Measurements from ENCODE around the gene PSD2. TPM values are rescaled to one million over a fixed set of nuclear protein-coding genes. Genes with fewer than 3 reads are reported as not detected.

The PSD2 gene
- total RNA-seq, 2 experiments from 2014 or later, result not detected

DNA sequence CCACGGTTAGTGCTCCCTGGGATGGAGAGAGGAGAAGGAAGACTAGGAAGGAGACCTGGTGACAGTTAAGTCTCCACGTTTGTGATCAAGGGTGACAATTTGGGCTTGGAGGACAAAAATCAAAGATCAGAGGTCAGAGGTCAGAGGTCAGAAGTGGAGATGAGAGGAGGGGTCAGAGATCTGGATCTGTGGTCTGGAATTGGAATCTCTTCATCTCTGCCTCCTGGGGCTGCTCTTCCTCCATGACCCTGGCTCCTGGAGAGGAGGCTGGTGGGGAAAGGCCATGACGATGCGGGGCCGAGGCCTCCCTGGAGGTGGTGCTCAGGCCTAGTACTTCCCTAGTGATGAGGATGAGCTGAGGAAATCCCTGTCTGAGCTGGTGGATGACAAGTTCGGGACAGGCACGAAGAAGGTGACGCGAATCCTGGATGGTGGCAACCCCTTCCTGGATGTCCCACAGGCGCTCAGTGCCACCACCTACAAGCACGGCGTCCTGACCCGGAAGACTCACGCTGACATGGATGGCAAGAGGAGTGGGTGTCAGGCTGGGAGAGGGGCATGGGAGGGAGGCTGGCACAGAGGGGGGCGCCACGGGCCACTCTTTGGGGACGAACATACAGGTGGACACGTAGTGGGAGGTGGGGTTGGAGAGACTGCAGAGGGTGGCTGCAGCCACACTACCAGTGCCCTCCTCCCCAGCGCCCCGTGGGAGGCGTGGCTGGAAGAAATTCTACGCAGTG lies 41.0 kb downstream of the PSD2 start:
- POLR2A ChIA-PET, result no interaction called here
- H3K4me1 Mint-ChIP-seq (ENCODE audit: low read depth), result no peaks in the 10 kb centered on the region
- H3K9me3 Mint-ChIP-seq, result no peaks in the 10 kb centered on the region
- intact Hi-C loops (cut with micrococcal nuclease), result no loop called here
- no peaks in the 10 kb centered on the region for H3K36me3 Mint-ChIP-seq
- no peak overlapping the region for H3K27ac Mint-ChIP-seq
- no peak overlapping the region for H3K4me3 Mint-ChIP-seq
- DNase-seq, result no peak
- CTCF ChIA-PET, result interaction anchor here (1.9 kb wide), 1 partner anchor 132 kb away, joined by 5 read pairs; no protein-coding TSS in a partner anchor
- H3K27me3 Mint-ChIP-seq, result peaks cover 15% of the 10 kb centered on the region

DNA sequence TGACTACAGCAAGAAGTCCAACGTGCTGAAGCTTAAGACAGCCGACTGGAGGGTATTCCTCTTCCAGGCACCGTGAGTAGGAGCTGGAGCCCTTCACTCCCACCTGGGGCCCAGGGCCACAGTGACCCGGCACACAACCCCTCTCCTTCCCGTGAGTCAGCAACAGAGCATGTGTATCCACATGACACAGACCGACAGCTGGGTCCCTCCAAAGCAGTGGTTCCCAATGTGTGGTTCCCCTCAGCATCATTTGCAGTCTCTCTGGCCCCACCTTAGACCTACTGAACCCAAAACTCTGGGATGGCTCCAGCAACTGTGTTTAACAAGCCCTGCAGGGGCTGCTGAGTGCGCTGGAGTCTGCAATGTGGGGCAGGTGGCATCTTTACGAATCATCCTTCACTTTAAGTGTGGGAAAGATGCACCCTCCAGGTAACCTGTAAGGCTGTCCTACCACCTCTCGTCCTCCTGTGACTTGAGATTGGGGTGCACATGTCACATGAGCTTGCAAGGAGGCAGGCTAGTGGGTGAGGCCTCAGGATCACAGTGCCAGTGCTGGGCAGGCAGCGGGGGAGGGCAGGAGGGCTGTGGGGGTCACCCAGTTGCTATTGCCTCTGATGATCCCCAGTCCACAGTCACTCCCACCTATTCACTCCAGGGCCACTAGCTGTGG lies 42.2 kb downstream of the PSD2 start:
- ChIA-PET POLR2A (no interaction called here), CTCF (interaction anchor here (1.3 to 1.9 kb wide), 2 partner anchors 51 to 131 kb away, joined by 4 to 5 read pairs; no protein-coding TSS in a partner anchor)
- DNase-seq, result no peak
- H3K4me3 Mint-ChIP-seq, result no peak overlapping the region
- peaks cover 17% of the 10 kb centered on the region for H3K27me3 Mint-ChIP-seq
- no peaks in the 10 kb centered on the region for H3K9me3 Mint-ChIP-seq
- no peaks in the 10 kb centered on the region for H3K4me1 Mint-ChIP-seq (ENCODE audit: low read depth)
- no peak overlapping the region for H3K27ac Mint-ChIP-seq
- intact Hi-C loops (cut with micrococcal nuclease), result no loop called here
- no peaks in the 10 kb centered on the region for H3K36me3 Mint-ChIP-seq

DNA sequence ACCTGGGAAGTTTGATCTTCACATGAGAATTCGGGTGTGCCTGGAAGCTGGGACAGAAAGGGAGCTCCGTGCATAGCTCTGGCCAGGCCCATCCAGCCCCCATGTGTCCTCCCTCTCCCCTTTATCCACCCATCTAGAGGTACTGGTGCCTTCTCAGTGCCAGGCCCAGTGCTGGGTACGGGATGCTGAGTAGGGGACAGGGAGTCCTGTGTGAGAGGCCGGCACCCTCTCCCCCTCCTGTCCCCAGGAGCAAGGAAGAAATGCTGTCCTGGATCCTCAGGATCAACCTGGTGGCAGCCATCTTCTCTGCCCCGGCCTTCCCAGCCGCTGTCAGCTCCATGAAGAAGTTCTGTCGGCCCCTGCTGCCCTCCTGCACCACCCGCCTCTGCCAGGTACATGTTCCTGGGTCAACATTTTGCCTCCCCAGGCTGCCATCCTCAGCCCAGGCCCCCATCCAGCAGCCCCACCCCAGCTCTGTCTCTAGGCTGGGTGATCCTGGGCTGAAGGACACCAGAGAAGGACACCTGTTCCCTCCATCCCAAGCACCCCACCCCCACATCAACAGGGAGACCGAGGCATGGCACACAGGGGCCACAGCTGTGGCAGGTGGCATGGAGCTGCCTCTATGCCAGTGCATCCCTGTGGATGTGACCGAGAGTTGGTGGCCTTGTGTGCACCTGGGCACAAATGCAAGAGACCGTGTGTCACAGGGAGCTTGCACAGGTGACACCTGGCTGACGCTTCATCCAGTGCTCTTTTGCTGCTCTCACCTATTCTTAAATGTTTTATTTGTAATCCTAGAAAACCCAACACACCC lies 43.0 kb downstream of the PSD2 start:
- Mint-ChIP-seq H3K36me3 (no peaks in the 10 kb centered on the region), H3K4me3 (no peak overlapping the region), H3K27ac (no peak overlapping the region), H3K9me3 (no peaks in the 10 kb centered on the region), H3K4me1 (ENCODE audit: low read depth) (no peaks in the 10 kb centered on the region), H3K27me3 (peaks cover 19% of the 10 kb centered on the region)
- DNase-seq, result no peak
- intact Hi-C loops (cut with micrococcal nuclease), result no loop called here
- CTCF ChIA-PET, result interaction anchor here (1.3 to 1.9 kb wide), 4 partner anchors 51 to 130 kb away, joined by 4 to 6 read pairs (median 4); no protein-coding TSS in a partner anchor
- POLR2A ChIA-PET, result no interaction called here

DNA sequence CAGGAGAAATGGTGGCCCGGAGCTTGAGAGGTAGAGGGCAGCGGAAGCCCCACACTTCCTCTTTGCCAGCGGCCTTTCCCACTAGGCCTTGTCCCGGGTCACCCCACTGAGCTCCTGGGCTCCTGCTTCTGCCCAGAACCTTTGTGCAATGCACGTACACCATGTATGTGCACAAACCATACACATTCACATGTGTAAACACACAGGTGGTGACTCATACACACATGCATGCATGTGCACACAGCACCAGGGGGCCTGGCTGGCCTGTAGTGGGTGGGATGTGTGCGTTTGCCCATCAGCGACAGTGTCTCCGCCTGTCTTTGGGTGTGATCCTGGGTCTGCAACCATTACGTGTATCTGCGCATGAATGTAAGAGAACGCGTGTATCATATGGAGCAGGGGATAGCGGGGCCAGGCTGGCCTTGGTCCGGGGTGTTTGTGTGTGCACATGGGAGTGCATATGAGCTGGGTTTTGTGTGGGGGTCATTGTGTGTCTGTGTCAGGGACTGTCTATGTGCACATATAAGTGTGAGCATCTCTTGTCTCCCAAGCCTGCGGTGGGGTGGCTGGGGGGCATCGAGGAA lies 43.7 kb downstream of the PSD2 start:
- Mint-ChIP-seq H3K9me3 (no peaks in the 10 kb centered on the region), H3K4me1 (ENCODE audit: low read depth) (no peaks in the 10 kb centered on the region), H3K27ac (no peak overlapping the region), H3K36me3 (no peaks in the 10 kb centered on the region), H3K4me3 (no peak overlapping the region), H3K27me3 (peaks cover 18% of the 10 kb centered on the region)
- ChIA-PET CTCF (interaction anchor here (0.7 to 1.8 kb wide), 3 partner anchors 9 to 74 kb away, joined by 3 to 6 read pairs (median 4); no protein-coding TSS in a partner anchor), POLR2A (no interaction called here)
- no peak for DNase-seq
- intact Hi-C loops (cut with micrococcal nuclease), result no loop called here

DNA sequence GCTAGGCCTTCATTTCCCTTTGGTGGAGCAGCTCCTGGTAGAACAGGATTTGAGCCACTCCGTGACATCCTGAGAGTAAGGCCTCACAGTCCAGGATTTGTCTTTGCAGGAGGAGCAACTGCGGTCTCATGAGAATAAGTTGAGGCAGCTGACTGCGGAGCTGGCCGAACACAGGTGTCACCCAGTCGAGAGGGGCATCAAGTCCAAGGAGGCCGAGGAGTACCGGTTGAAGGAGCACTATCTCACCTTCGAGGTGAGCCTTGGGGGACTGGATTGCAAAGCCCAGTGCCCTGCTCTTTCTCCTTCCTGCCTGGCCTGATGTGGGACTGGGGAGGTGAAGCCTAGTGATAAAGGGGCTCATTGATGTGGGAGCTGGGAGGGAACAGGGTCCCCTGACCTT lies 44.3 kb downstream of the PSD2 start:
- H3K4me1 Mint-ChIP-seq (ENCODE audit: low read depth), result no peaks in the 10 kb centered on the region
- no peak overlapping the region for H3K27ac Mint-ChIP-seq
- ChIA-PET CTCF (interaction anchor here (0.7 to 1.8 kb wide), 3 partner anchors 9 to 75 kb away, joined by 3 to 6 read pairs (median 4); no protein-coding TSS in a partner anchor), POLR2A (interaction anchor here (0.7 kb wide), 1 partner anchor 64 kb away, joined by 4 read pairs; no protein-coding TSS in a partner anchor)
- H3K9me3 Mint-ChIP-seq, result no peaks in the 10 kb centered on the region
- intact Hi-C loops (cut with micrococcal nuclease), result loop anchor here (10.0 kb wide), 1 partner anchor 315 kb away; no protein-coding TSS in a partner anchor
- H3K36me3 Mint-ChIP-seq, result no peaks in the 10 kb centered on the region
- H3K4me3 Mint-ChIP-seq, result no peak overlapping the region
- no peak for DNase-seq
- peaks cover 21% of the 10 kb centered on the region for H3K27me3 Mint-ChIP-seq

DNA sequence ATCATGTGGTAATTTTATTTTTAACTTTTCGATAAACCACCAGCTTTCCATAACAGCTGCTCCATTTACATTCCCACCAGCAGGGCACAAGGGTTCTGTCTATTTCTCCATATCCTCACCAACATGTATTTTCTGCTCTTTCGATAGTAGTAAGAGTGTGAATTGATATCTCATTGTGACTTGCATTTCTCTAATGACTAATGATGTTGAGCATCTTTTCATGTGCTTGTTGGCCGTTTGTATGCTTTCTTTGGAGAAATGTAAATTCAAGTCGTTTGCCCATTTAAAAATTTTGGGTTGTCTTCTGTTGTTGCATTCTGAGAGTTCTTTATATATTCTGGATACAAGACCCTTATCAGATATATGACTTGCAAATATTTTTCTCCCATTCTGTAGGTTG lies 45.9 kb downstream of the PSD2 start:
- no peak for DNase-seq
- Mint-ChIP-seq H3K27ac (no peak overlapping the region), H3K9me3 (no peaks in the 10 kb centered on the region), H3K4me3 (no peak overlapping the region), H3K36me3 (no peaks in the 10 kb centered on the region), H3K4me1 (ENCODE audit: low read depth) (no peaks in the 10 kb centered on the region), H3K27me3 (peaks cover 20% of the 10 kb centered on the region)
- intact Hi-C loops (cut with micrococcal nuclease), result loop anchor here (10.0 kb wide), 1 partner anchor 313 kb away; no protein-coding TSS in a partner anchor
- ChIA-PET CTCF (interaction anchor here (3.4 to 4.9 kb wide), 2 partner anchors 54 to 127 kb away, joined by 18 to 68 read pairs; no protein-coding TSS in a partner anchor), POLR2A (no interaction called here)

DNA sequence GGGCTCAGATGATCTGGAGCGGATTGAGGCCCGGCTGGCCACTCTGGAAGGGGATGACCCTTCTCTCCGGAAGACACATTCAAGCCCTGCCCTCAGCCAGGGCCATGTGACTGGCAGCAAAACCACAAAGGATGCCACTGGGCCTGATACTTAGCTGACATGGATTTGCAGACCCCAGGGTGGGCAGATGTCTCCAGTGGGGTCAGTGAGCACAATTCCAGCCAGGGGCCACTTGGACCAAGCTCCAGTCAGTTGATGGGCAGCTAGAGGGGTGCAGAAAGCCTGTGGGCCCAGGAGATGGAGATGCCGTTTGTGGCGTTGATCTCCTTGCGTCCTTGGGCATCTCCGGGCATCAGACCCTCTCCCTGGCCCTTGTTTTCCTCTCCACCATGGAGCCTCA lies 46.7 kb downstream of the PSD2 start:
- Mint-ChIP-seq H3K27ac (no peak overlapping the region), H3K4me1 (ENCODE audit: low read depth) (peaks cover 3% of the 10 kb centered on the region), H3K4me3 (no peak overlapping the region), H3K27me3 (peaks cover 20% of the 10 kb centered on the region), H3K9me3 (no peaks in the 10 kb centered on the region), H3K36me3 (no peaks in the 10 kb centered on the region)
- no peak for DNase-seq
- intact Hi-C loops (cut with micrococcal nuclease), result loop anchor here (10.0 kb wide), 1 partner anchor 312 kb away; no protein-coding TSS in a partner anchor
- CTCF ChIA-PET, result interaction anchor here (1.0 to 4.9 kb wide), 3 partner anchors 21 to 126 kb away, joined by 4 to 68 read pairs (median 18); no protein-coding TSS in a partner anchor
- POLR2A ChIA-PET, result no interaction called here

DNA sequence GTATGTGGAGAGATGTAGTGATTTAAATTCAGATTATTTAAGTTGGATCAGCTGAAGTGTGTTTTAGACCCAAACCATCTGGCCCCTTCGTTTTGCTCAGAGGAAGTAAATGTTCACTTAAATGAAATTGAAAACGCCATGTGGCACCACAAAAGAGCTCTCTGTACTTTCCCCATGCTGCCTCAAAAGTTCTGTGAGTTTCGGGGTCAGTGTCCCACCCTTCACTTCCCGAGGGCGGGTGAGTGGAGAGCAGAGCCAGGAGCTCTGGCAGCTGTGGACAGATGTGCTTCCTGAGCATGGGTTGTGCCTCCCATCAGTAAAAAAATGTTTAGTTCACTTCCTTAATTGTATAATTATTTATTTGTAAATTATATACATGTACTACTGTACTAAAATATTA lies 48.4 kb downstream of the PSD2 start:
- Mint-ChIP-seq H3K4me1 (ENCODE audit: low read depth) (peaks cover 8% of the 10 kb centered on the region), H3K4me3 (no peak overlapping the region), H3K27me3 (peaks cover 22% of the 10 kb centered on the region), H3K36me3 (no peaks in the 10 kb centered on the region), H3K27ac (no peak overlapping the region), H3K9me3 (no peaks in the 10 kb centered on the region)
- ChIA-PET CTCF (interaction anchor here (0.9 to 4.9 kb wide), 6 partner anchors 46 to 127 kb away, joined by 3 to 68 read pairs (median 6); no protein-coding TSS in a partner anchor), POLR2A (no interaction called here)
- no peak for DNase-seq
- intact Hi-C loops (cut with micrococcal nuclease), result loop anchor here (1.0 to 10.0 kb wide), 2 partner anchors 57 to 311 kb away; no protein-coding TSS in a partner anchor

DNA sequence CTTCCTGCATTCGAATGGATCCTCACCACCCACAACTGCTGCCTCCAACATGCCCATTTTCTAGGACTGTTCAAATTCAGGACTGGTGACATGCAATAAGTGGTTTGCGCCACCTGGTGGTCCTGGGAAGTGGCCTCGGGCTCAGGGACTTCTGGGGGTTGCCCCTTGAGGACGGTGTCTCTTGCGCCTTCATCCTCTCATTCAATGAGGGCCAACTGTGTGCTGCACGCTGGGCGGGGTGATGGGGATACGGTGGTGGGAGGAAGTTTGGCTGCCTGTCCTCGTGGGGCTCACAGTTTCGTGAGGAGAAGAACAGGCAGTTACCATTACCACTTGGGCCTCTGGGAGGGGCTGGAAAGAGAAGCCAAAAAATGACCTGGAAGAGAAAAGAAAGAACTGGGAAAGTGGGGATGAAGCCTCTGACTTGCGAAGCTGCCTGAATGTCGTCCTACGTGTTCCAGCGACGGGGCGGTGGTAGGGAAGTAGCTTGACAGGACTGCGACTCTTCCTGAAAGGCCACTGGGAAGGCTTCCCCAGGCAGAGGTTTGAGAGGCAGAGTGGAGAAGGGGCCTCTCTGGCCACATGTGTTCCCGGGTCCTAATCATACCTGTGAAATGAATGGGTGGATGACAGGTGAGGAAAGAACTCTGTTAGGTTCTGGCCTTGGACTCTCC lies 49.0 kb downstream of the PSD2 start:
- POLR2A ChIA-PET, result no interaction called here
- Mint-ChIP-seq H3K9me3 (no peaks in the 10 kb centered on the region), H3K27me3 (peaks cover 22% of the 10 kb centered on the region), H3K4me3 (peak overlapping the region; percentile 2), H3K27ac (peak overlapping the region; percentile 8), H3K36me3 (no peaks in the 10 kb centered on the region), H3K4me1 (ENCODE audit: low read depth) (peaks cover 8% of the 10 kb centered on the region)
- DNase-seq, result peak; percentile 82
- intact Hi-C loops (cut with micrococcal nuclease), result loop anchor here (1.0 to 10.0 kb wide), 2 partner anchors 57 to 310 kb away; no protein-coding TSS in a partner anchor
- CTCF ChIA-PET, result interaction anchor here (0.7 to 4.9 kb wide), 9 partner anchors 38 to 126 kb away, joined by 3 to 68 read pairs (median 4); no protein-coding TSS in a partner anchor

DNA sequence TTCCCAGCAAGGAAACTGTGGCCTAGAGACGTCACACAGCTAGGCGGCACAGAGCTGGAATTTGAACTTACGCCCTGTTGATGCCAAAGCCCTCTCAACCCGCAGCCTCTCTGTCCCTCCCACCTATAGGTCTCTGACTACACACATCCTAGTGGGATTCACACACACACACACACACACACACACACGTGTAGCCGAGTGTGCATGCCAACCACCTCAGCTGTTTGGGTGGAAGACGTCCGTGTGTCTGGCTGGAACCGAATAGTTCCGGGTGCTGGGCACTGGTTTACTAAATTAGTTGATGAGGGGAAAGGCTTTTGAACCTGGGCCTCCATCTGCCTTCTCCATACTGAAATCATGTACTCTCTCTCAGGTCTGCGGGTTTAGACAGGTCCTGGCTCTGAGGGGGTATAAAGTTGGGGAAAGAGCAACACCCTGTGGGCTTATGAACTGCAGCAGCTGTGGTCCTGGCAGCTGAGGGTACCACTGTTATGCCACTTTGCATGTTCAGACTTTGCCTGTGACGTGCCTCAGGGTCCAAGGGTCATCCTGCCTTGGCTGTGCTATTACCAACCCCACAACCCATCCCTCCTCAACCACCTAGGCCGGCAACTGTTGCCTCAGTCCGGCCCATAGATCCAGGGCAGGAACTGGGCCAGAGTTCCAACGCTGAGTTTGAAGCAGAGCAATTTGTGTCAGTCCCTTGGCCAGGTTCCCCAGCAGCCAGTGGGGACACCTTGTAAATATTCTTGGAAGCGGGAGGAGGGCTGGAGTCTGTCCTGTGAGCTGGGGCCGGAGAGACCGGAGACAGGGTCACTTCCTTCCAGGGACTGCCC lies 50.5 kb downstream of the PSD2 start:
- Mint-ChIP-seq H3K27ac (no peak overlapping the region), H3K4me3 (no peak overlapping the region), H3K36me3 (no peaks in the 10 kb centered on the region), H3K27me3 (peaks cover 22% of the 10 kb centered on the region), H3K4me1 (ENCODE audit: low read depth) (peaks cover 8% of the 10 kb centered on the region), H3K9me3 (no peaks in the 10 kb centered on the region)
- POLR2A ChIA-PET, result no interaction called here
- CTCF ChIA-PET, result interaction anchor here (1.1 to 4.9 kb wide), 2 partner anchors 59 to 71 kb away, joined by 4 to 68 read pairs; no protein-coding TSS in a partner anchor
- no peak for DNase-seq
- intact Hi-C loops (cut with micrococcal nuclease), result loop anchor here (10.0 kb wide), 1 partner anchor 309 kb away; no protein-coding TSS in a partner anchor
